CD4-positive, alpha-beta T cell treated with Interleukin-17A for 4 hours (primary cell): ENCODE measurements around the gene CASP2.
"Not testable (repeated sequence)": the region's sequence is repeated elsewhere in the genome, so short reads cannot be mapped to it uniquely, and the experiment has no call there.

Experiments
- DNase-seq: peaks from one replicate; pipeline ENCODE4 v3.0.0-alpha.2; 2020; ENCODE audit warnings: mixed read lengths

Gene CASP2

DNA sequence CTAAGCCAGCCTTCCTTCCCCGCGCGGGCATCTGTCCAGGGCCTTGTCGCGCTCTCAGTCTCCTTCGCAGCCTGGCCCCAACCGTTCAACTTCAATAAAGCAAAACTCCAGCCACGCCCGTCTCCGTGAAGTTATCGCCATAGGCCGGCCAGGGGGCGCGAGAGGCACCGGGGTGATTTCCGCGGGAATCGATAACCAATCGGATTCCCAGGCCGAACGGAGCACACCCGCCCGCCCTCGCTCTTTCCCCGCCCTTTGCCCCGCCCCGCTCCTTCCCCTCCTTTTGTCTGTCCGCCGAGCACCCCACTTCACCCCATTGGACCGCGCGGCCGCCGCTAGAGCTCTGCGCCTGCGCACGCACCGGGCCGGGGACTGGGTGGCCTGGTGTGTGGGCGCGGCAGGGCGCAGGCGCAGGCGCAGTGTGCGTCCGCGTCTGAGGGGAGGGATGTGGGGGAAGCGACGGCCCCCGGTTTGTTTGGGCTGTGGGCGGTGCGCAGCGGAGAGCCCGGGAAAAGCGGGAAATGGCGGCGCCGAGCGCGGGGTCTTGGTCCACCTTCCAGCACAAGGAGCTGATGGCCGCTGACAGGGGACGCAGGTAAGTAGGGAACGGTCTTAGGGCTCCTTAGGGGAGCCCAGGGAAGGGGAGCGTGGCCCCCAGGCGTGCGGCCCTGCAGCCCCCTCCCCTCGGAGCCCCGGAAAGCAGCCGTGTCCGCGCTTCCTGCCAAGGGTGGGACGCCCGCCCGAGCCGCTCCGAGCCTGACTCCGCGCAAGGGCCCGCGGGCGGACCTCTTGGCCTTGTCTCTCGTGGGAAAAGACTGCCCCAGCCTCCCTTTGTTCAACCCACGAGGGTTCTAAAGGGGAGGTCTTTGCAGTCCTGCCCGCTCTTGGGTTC, at the start of gene CASP2:
Gene CASP2 (plus strand): TSS at position 417 of the 892 bp plus-strand sequence. CDS start 105 bp downstream, at position 522.
- DNase-seq: peak; percentile 100

DNA sequence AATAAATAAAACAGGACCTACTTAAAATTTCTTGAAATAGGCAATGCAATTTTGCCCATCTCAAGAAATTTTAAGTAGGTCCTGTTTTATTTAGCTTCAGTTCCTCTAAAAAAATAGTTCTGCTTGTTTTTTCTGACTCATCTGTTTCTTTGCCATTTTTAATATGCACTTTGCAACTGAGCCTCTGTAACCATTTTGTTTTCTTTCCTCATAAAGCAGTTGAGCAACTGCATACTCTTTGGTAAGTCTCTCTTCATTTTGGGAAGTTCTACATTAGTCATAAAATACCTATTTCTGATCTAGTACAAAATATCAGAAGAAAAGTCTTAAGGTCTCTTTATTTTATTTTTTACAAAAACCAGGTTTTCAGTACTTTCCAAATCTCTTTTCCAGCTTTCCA, 48.3 kb upstream of the CASP2 start:
- DNase-seq: no peak

DNA sequence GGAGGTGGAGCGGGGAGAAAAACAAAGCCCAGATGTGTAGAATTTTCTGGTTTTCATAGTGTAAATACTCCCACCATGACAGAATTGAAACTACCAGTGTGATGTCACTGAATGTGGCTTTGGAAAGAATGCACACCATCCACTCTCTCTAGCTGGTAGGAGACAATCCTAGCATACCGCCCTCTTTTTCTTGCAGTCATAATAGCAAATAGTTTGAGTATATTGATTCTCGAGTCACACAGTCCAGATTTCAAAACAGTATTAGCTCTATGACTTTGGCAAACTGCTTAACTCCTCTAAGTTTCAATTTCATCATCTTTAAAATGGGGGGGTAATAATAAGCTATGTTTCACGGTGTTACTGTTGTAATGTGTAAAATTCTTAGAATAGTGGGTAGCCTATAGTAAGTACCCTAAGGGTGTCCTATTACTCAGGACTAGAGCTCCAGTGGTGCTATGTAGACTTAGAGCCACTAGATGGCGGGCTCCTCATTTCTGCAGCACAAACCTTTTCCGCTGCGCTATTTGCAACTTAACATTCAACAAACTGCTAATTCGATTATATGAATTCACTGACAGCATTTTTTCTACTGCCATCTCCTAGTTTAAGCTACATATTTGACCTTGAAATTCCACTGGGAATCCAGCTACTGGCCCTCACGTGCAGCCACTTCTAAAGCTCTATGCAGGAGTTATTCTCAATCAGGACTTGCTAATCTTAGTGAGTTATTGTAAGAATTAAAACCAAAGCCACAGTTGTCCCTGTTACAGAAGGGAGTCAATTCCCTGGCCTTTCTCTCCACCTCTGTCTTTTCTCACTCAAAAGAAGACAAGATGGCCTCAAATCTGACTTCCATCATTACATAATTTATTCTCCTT, 47.6 kb upstream of the CASP2 start:
- DNase-seq: peak; percentile 79

DNA sequence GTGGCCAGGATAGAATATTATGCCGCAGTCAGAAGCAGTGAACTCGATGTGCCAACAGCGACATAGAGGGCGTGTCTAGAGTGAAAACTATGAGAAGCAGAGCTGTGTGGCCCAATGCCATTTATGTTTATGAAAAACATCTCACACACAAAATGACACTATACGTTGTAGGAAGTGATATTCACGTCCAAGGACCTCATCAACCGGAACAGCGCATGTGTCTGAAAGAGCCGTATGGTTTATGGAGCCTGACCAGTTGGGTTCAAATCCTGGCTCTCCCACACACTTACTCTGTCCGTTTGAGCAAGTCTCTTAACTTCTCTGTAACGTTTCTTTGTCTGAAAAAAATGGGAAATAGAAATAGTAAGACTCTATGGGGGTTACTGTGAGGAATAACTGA, 45.8 kb upstream of the CASP2 start:
- no peak for DNase-seq

DNA sequence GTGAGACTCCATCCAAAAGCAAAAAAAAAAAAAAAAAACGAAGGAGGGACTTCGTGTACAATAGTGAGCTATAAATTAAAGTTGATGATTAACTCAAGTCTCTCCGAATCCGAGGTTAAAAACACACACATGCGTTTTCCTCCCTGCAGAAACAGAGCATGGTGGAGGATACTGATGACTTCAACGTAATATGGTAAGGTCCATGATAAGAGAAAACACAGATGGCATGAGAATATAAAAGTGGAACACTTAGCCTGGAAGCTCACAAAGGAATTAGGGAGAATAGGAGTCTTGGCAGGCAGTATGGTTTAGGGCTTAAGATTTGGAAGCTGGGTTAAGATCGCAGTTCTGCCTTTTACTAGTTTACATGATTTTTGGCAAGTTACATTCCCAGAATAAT, 45.0 kb upstream of the CASP2 start:
- no peak for DNase-seq

DNA sequence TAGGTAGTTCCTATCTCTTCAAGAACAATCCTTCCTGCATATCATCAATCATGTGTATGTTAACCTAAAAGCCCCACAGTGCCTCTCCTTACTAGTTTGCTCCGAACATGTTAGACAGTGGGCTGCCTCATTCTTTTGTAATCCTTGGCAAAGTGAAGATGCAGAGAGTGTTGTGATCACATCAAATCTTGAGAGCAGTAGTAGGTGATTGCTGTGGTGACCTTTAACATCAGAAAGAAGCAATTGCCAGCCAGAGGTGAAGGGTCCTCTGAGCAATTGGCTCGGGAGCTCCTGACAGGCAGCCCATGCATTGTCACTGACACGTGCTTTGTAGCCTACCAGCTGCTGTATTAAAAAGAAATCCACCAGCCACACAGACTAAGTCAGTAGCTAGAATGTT, 44.5 kb upstream of the CASP2 start:
- no peak for DNase-seq

DNA sequence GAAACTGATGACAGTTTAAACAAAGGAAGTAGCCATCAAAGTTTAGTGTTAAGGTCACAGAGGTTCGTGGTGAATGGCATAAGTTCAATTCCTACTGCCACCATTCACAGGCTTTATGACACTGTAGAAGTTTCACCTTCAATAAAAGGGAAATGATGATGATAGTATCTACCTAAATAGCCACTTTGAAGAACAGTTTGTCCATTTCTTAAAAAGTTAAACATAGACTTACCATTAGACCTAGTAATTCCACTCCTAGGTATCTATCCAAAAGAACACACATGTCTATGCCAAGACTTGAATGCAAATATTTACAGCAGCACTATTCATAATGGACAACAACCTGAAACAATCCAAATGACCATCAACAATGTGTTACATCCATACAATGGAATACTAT, 43.8 kb upstream of the CASP2 start:
- DNase-seq: no peak

DNA sequence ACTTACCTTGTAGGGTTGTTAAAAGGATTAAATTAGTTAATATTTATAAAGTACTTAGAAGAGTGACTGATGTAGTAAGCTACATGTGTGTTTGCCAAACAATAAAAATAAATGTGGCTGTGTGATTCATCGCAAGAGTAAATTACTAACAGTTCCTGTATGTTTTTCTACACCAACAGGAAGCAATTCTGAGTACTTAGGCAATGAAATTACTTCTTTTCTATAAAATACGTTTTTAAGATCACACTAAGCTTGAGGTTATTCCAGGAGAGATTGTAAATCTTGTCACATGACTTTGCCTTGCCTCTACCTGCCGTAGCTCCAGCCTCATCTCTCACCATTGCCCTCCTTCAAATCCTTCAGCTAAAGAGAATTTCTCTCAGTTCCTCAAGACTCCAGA, 43.0 kb upstream of the CASP2 start:
- no peak for DNase-seq

DNA sequence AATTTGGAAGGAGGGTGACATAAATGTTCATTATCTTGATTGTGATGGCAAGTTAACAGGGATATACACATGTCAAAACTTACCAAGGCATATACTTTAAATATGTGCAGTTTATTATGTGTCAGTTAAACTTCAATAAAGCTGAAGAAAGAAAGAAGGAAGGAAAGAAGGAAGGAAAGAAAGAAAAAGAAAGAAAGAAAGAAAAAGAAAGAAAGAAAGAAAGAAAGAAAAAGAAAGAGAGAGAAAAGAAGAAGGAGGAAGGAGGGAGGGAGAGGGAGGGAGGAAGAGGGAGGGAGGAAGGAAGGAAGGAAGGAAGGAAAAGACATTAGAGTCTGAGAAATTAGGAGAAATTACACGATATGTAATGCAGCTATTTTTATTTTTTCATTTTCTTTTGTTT, 40.8 kb upstream of the CASP2 start:
- DNase-seq: no peak

DNA sequence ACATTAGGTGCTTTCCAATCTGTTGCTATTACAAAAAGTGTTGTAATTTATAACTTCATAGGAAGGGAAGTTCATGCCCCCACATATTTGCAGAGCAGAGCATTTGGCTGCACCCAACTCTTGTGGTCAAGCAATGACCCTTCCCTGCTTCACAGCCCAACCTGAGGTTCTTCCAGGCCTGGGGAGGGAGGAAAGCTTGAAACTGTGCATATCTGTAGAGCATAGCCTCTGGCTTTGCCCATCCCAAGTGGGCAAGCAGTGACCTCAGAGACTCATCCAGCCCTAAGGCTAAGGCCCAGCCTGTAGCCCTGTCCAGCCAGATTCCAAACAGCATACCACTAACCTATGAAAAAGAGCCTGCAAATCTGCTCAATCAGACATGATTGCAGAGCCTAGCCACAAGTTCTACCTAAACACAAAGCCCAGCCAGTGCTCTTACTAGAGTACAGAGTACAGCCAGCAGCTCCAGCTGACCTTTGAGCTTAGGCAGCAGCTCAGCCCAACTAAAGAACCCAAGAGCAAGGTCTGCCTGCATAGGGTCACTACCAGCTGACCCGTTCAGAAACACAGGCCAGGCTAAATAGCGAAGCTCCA, 39.3 kb upstream of the CASP2 start:
- DNase-seq: no peak

DNA sequence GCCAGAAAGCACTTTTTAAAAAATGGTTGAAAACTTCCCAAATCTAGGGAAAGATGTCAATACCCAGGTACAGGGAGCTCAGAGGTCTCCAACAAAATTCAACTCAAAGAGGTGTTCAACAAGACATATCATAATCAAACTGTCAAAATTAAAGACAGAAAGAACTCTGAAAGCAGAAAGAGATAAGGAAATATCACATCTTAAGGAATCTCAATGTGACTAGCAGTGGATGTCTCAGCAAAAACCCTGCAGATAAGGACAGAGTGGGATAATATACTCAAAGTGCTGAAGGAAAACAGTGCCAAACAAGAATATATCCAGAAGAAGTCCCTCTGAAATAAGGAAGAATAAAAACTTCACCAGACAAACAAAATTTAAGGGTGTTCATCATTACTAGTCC, 38.0 kb upstream of the CASP2 start:
- DNase-seq: no peak

DNA sequence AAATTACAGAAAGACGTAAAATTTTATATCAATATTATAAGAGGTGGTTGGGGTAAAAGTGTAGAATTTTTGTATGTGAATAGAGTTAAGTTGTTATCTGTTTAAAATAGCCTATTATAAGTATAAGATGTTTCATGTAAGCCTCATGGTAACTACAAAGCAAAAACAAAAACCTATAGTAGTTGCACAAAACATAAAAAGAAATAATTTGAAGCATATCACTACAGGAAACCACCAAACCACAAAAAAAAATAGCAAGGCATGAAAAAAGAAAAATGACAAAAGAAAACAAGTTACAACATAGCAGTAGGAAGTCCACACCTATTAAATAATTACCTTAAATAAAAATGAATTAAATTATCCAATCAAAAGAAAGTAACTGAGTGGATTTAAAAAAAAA, 37.3 kb upstream of the CASP2 start:
- no peak for DNase-seq

DNA sequence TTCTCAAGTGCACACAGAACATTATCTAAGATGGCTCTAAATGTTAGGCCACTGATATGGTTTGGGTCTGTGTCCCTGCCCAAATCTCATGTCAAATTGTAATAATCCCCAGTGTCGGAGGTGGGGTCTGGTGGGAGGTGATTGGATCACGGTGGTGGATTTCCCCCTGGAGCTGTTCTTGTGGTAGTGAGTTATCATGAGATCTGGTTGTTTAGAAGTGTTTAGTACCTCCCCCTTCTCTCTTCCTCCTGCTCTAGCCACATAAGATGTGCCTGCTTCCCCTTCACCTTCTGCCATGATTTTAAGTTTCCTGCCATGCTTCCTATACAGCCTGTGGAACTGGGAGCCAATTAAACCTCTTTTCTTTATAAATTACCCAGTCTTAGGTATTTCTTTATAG, 36.1 kb upstream of the CASP2 start:
- DNase-seq: no peak

DNA sequence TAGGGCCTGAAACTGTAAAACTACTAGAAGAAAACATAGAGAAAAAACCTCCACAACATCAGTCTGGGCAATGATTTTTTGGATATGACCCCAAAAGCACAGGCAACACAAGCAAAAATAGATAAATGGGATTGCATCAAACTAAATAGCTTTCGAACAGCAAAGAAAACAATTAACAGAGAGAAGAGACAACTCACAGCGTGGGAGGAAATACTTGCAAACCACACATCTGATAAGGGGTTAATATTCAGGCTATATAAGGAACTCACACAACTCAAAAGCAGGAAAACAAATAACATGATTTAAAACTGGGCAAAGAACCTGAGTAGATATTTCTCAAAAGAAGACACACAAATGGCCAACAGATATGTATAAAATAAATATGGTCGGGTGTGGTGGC, 32.6 kb upstream of the CASP2 start:
- DNase-seq: no peak

DNA sequence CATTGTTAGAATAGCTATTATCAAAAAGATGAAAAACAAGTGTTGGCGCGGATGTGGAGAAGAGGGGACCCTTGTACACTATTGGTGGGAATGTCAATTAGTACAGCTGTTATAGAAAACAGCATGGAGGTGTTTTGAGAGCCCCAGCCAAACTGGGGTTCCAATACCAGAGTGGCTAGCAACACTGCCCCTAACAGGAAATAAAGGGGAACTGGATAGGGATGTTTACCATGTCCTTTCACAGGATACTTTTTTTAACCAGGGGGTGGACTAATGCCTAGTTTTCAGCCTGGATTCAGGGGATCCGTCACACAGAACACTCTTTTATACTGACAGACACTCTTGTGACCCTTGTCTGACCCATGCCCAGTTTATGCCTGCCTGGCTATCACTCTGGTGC, 31.8 kb upstream of the CASP2 start:
- DNase-seq: no peak

DNA sequence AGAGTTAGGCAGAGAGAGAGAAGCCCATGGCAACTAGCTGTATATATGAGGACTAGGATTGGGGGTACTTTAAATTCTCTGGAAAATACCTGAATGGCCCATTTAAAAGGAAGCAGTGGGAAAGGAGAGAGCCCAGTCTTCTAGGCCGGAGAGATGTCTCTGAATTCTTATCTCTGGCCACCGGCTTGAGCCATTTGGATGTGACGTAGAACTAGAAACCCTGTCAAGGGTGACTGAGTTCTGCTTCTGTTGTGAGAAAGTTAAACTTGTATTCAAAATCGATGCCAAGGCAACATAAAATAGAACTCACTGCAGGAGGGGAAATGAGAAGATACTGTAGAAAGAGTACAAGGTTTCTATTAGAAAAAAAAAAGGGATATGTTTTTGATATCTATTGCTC, 31.2 kb upstream of the CASP2 start:
- no peak for DNase-seq

DNA sequence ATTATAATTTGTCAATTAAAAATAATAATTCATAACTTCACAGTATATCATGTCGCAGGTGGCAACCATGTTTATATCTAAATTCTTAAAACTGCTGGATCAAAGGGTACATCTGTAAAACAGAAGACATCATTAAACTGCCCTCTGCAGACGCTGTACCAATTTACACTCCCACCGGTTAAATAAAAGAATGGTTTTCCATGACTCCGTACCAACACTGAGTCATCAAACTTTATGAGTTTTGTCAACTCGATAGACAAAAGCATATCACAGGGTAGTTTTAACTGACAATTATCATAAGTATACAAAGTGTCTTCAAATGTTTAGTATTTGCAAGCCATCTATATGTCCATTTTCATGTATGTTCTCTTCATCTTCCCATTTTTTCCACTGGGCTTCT, 30.6 kb upstream of the CASP2 start:
- no peak for DNase-seq

DNA sequence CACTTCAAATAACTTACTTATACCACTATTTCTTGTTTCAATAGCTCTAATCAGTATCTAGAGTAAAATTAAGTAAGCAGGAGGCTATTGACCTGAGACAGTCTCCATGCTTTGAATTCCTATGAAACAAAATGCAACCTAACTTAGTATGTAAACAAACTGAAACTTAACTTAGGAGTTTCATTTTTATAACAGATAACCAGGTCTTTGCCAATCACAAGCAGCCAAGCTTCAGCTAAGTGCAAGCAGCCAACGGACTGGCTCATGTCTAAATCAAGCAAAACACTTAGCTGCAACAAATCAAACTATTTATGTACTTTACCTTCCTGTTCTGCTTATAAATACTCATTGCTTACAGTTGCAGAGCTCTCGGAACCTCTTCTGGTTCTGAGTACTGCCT, 29.3 kb upstream of the CASP2 start:
- peak; percentile 38 for DNase-seq

DNA sequence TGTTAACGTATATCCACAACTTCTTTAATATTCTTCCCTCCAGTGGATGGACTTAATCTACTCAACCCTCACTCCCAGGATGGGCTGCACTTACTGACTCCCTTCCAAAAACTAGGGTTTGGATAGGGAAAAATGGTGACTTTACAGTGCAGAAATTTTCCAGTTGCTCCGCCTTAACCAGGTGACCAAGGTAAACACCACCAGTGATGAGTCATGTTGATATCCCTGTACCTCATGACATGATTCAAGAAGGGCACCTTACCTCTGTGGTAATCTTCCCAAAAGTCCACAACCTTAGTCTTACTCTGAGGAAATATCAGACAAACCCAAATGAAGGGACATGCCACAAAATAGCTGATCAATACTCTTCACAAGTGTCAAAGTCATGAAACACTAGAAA, 28.4 kb upstream of the CASP2 start:
- no peak for DNase-seq

DNA sequence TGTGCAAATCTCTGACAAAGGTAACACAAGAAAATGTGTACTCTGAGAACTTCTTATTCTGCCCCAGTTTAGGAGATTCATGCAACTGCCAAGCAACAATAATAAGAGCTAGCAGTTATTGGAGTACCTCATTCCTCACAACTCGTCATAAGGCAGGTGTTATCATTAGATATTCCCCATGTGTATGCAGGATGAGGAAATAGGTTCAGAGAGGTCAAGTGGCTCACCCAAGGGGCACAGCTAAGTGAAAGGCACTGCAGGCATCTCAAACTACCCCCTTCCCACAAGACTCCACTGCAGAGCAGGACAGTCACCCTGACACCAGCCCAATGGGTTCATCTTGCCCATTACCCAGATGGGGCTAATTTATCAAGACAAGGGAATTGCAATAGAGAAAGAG, 26.2 kb upstream of the CASP2 start:
- DNase-seq: no peak

DNA sequence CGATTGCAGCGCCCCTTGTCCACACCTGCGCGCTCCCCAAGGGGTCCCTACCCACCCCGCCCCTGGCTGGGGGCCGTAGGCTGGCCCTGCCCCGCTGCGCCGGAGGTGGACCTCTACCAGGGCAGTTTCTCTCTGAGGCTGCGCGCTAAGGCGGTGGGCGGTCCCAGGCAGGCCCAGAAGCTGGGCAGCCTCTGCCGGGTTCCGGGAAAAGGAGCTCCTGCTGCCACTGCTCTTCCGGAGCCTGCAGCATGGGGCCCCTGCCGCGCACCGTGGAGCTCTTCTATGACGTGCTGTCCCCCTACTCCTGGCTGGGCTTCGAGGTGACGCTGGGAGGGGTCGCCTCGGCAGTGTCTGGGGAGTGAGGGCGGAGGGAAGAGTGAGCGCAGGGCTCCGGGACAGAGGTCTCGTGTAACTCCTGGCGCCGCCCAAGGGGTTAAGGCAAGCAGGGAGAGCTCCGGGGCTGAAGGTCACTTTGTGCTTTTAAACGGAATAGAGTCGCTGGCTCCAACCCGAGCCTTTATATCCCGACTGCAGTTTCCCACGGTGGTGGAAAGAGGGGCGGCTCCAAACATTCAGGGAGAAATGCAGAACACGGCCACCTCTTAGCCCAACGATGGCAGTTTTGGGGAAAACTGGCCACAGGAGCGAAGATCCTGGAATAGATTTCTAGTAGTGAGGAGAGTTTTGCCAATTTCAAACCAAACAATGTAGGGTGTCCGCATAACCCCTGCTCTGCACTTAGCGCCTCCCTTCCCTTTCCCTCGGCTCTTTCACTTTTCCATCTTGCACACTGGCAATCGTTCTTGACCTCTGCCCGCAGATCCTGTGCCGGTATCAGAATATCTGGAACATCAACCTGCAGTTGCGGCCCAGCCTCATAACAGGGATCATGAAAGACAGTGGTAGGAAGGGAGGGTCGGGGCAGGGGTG, 24.6 kb upstream of the CASP2 start, which contains the start of gene GSTK1:
Gene GSTK1 (plus strand): TSS at position 176 of the 930 bp plus-strand sequence. CDS start 73 bp downstream, at position 249.
- peak; percentile 87 for DNase-seq

DNA sequence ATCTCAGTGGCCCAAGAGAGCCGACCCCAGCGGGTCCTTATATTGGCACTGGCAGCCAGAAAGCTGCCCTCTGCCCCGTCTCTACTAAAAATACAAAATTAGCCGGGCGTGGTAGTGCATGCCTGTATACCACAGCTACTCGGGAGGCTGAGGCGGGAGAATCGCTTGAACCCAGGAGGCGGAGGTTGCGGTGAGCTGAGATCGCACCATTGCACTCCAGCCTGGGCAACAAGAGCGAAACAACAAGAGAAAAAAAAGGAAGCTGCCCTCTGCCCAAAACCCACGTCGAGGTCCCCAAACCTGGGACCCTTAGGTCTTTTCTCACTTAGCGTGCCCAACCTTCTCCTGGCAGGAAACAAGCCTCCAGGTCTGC, 24.0 kb upstream of the CASP2 start:
- DNase-seq: not testable (repeated sequence)
